ENCODE data around the gene MAMDC4. TPM values are rescaled to one million over a fixed set of nuclear protein-coding genes. Genes with fewer than 3 reads are reported as not detected.
A peak's percentile ranks its signal among the peaks of the same experiment; 100 is the strongest.

The MAMDC4 gene
- total and polyA plus RNA-seq, 2 of the 13 experiments (the other 11 are each of a cell fraction or from before 2014, with no cell fraction given): 6.0 to 6.8 TPM

GRCh38 chr9:136857581-136858412 lies 5.7 kb downstream of the MAMDC4 start (continued):
- TF ChIP-seq IKZF5 (CRISPR knock-in tag; IDR thresholded peaks at IDR 0.05): no peak
- TF ChIP-seq SP5 (CRISPR knock-in tag; IDR thresholded peaks at IDR 0.05; ENCODE audit: borderline replicate concordance, low read depth): no peak
- peak; percentile 8 for TF ChIP-seq AGO2 (optimal IDR thresholded peaks at IDR 0.05; ENCODE audit: low read depth, low read length)

- BruUV-seq (replicated peaks): no TSS peak
- POLR2A ChIA-PET: interaction anchor here (1.9 to 5.0 kb wide), 2 partner anchors 11 to 16 kb away, joined by 5 to 29 read pairs; partner anchors contain the start of gene AJM1
- no peak overlapping the region for H3K27ac ChIP-seq (ENCODE audit: extremely low read length, insufficient read depth, low read length)
- no peaks in the 10 kb centered on the region for H3K9me3 ChIP-seq (ENCODE audit: low read length)
- no peaks in the 10 kb centered on the region for H3K79me2 ChIP-seq (ENCODE audit: insufficient read depth, low read length)
- CTCF ChIA-PET (ENCODE audit: low intra/inter-chr PET ratio, low total read pairs): no interaction called here
- no peak overlapping the region for H3K9ac ChIP-seq (ENCODE audit: insufficient read depth, low read depth, low read length)
- no peaks in the 10 kb centered on the region for H3K27me3 ChIP-seq (ENCODE audit: control insufficient read depth in 1 of 2, insufficient read depth in 2 of 2, low read length in 2 of 2)
- peaks cover 15 to 28% of the 10 kb centered on the region in 2 experiments for H3K36me3 ChIP-seq (replicated peaks in 1 of 2; ENCODE audit: control insufficient read depth in 1 of 2, insufficient read depth in 2 of 2, low read length in 2 of 2)
- no peak for FAIRE-seq
- TF ChIP-seq PBX2 (CRISPR knock-in tag; IDR thresholded peaks at IDR 0.05) (no peak), CCAR2 (optimal IDR thresholded peaks at IDR 0.05; ENCODE audit: low read depth, low read length) (no peak), ZNF800 (CRISPR knock-in tag; IDR thresholded peaks at IDR 0.05) (no peak), RBFOX2 (IDR thresholded peaks at IDR 0.05; ENCODE audit: low read depth, low read length) (peak; percentile 44), AGO2 (optimal IDR thresholded peaks at IDR 0.05; ENCODE audit: low read depth, low read length) (peak; percentile 82), MTERF4 (CRISPR knock-in tag; IDR thresholded peaks at IDR 0.05) (no peak)
- in situ Hi-C loops (cut with HindIII; ENCODE audit: extremely low pct_ligation_motif_present, low pct_unique_long_range_greater_than_20kb): no loop called here
- no peaks in the 10 kb centered on the region for H4K20me1 ChIP-seq (ENCODE audit: insufficient read depth, low read length)
- no peak overlapping the region for H3K4me2 ChIP-seq (ENCODE audit: low read depth, low read length)
- DNase-seq (ENCODE audit: low spot score): no peak
- intact Hi-C loops (cut with micrococcal nuclease; ENCODE audit: unreplicated experiment): no loop called here
- ATAC-seq: no peak
- H2AFZ ChIP-seq (ENCODE audit: low read length): no peak overlapping the region
- H3K4me3 ChIP-seq (replicated peaks in 1 of 3; ENCODE audit: insufficient read depth in 1 of 3, low read depth in 2 of 3, low read length in 3 of 3): no peak overlapping the region
- WGBS (ENCODE audit: low lambda C conversion rate): 100% methylated on average over 1 of the region's 15 CpGs
- H3K4me1 ChIP-seq (ENCODE audit: insufficient read depth, low read length): peaks cover 30% of the 10 kb centered on the region
Measured at GRCh38 chr9:136858452-136858843, 6.3 kb downstream of the MAMDC4 start.
